Panc1 (cell line): ENCODE data around the gene CLEC16A. TPM values are rescaled to one million over a fixed set of nuclear protein-coding genes. Genes with fewer than 3 reads are reported as not detected.

Experiments used
- ATAC-seq: fragments of 200-7000 bp; cut with Tn5 transposase; 2 replicates; pipeline ENCODE4 v1.9.1; 2020; ENCODE audit warnings: mild to moderate bottlenecking, moderate library complexity
- BruUV-seq: library from RNA; stranded (reverse); fragments of 400-500 nt; replicated peaks from 2 replicates; lab custom pipeline; 2021; lab: Mats Ljungman, UMichigan
- CTCF ChIA-PET: fragments of 300-600 bp; sonication (Branson Sonifier 250); formaldehyde crosslinking; loops from one replicate; lab custom pipeline; 2022; ENCODE audit warnings: antibody characterized with exemption; lab: Charles Lee
- POLR2A ChIA-PET: fragments of 300-600 bp; sonication (Branson Sonifier 250); formaldehyde crosslinking; loops from one replicate; lab custom pipeline; 2022; ENCODE audit warnings: antibody characterized with exemption; lab: Charles Lee
- DNase-seq: peaks from one replicate; pipeline ENCODE4 v3.0.0-alpha.2; 2010; ENCODE audit warnings: low read depth, low spot score
- H3K27ac ChIP-seq: 2 replicates; pipeline ENCODE4 v1.5.1; 2011; ENCODE audit warnings: mild to moderate bottlenecking, low read length, inconsistent platforms
- H3K27me3 ChIP-seq: fragments of 200-500 bp; sonication (Bioruptor generic); 2 replicates; pipeline ENCODE4 v1.6.0; 2014; ENCODE audit warnings: low read length, inconsistent platforms; ENCODE audit not compliant: control insufficient read depth, insufficient read depth
- H3K36me3 ChIP-seq: fragments of 200-500 bp; sonication (Bioruptor generic); 2 replicates; pipeline ENCODE4 v1.5.1; 2014; ENCODE audit warnings: inconsistent platforms, mild to moderate bottlenecking, low read length, moderate library complexity; ENCODE audit not compliant: control insufficient read depth, insufficient read depth
- H3K4me1 ChIP-seq: 2 replicates; pipeline ENCODE4 v1.5.1; 2011; ENCODE audit warnings: inconsistent platforms, mild to moderate bottlenecking, low read length, moderate library complexity; ENCODE audit not compliant: control insufficient read depth, insufficient read depth
- H3K4me3 ChIP-seq, 2 experiments: 2 replicates each; pipeline ENCODE4 v1.5.1; 2011 to 2012; ENCODE audit warnings: low read depth in 2 of 2, low read length in 2 of 2, mild to moderate bottlenecking in 2 of 2, inconsistent platforms in 1 of 2, moderate library complexity in 1 of 2
- H3K9me3 ChIP-seq: fragments of 200-500 bp; sonication (Bioruptor generic); 2 replicates; pipeline ENCODE4 v1.5.1; 2014; ENCODE audit warnings: low read depth, mild to moderate bottlenecking, inconsistent platforms, low read length, moderate library complexity; ENCODE audit not compliant: control insufficient read depth, insufficient read depth
- POLR2AphosphoS5 ChIP-seq: IDR thresholded peaks from 2 replicates; pipeline ENCODE4 v1.6.1; 2012; ENCODE audit warnings: mild to moderate bottlenecking, low read depth, low read length, moderate library complexity
- SIN3A ChIP-seq: IDR thresholded peaks from 2 replicates; pipeline ENCODE4 v1.6.1; 2012; ENCODE audit warnings: low read depth, mild to moderate bottlenecking, low read length, moderate library complexity, borderline replicate concordance; ENCODE audit not compliant: insufficient read depth
- TCF7L2 ChIP-seq: IDR thresholded peaks from 2 replicates; pipeline ENCODE4 v1.6.1; 2011; ENCODE audit warnings: mild to moderate bottlenecking, low read depth, low read length, inconsistent platforms
- in situ Hi-C: cut with HindIII; loops from 2 replicates; pipeline ENCODE4 v1.10.0; 2016; ENCODE audit warnings: low sequenced_read_pairs, low pct_unique_long_range_greater_than_20kb
- intact Hi-C: fragments of 100-400 bp; cut with micrococcal nuclease; formaldehyde crosslinking; loops from one replicate; pipeline ENCODE4 v1.10.0; 2022; ENCODE audit not compliant: unreplicated experiment
- total RNA-seq: library from RNA; stranded (reverse); gene quantifications from one replicate; pipeline ENCODE4 v1.2.1, GENCODE V29; 2021; ENCODE audit not compliant: unreplicated experiment
- TF ChIP-seq, protein P1 (sequence below), 2 experiments: IDR thresholded peaks; 2 replicates each; pipeline ENCODE4 v1.6.1; 2011 to 2012; ENCODE audit warnings: low read depth in 2 of 2, control low read depth in 1 of 2, low read length in 1 of 2, mild to moderate bottlenecking in 1 of 2, moderate library complexity in 1 of 2; ENCODE audit not compliant: insufficient read depth in 1 of 2
- TF ChIP-seq, protein P2 (sequence below): fragments of 450-650 bp; IDR thresholded peaks from 2 replicates; pipeline ENCODE4 v1.5.1; 2017; ENCODE audit warnings: mild to moderate bottlenecking

CLEC16A gene
- total RNA-seq, 1 experiment from 2014 or later = 21.0 TPM

DNA sequence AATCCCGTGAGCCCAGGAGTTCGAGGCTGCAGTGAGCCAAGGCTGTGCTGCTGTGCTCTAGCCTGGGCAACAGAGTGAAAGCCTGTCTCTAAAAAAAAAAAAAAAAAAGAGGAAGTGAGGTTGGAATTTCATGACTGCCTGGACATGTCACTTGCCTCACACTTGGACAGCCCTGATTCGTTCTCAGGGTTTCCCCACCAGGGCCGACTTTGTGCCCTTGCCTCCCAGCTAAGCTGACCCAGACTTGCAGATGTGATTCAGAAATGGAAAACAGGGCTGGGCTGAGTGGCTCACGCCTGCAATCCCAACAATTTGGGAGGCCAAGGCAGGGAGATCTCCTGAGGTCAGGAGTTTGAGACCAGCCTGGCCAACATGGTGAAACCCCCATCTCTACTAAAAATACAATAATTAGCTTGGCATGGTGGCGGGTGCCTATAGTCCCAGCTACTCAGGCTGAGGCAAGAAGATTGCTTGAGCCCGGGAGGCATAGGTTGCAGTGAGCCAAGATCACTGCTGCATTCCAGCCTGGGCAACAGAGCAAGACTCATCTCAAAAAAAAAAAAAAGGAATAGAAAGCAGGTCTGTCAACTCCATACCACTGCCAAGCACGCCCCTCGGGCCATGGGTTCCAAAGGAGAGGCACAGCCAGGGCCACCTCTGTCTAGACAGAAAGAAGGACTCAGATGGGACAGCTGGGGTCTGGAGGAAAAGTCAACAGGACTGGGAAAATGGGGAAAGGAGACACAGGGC is 264.7 kb downstream of the CLEC16A start:
- no TSS peak for BruUV-seq
- ChIA-PET CTCF (interaction anchor here (0.6 kb wide), 1 partner anchor 50 kb away, joined by 6 read pairs; no protein-coding TSS in a partner anchor), POLR2A (no interaction called here)
- H3K36me3 ChIP-seq = no peaks in the 10 kb centered on the region
- H3K27ac ChIP-seq = no peak overlapping the region
- no peak overlapping the region for H3K4me3 ChIP-seq
- TF ChIP-seq SIN3A (no peak), POLR2AphosphoS5 (no peak), TCF7L2 (no peak)
- TF ChIP-seq, protein P1, sequence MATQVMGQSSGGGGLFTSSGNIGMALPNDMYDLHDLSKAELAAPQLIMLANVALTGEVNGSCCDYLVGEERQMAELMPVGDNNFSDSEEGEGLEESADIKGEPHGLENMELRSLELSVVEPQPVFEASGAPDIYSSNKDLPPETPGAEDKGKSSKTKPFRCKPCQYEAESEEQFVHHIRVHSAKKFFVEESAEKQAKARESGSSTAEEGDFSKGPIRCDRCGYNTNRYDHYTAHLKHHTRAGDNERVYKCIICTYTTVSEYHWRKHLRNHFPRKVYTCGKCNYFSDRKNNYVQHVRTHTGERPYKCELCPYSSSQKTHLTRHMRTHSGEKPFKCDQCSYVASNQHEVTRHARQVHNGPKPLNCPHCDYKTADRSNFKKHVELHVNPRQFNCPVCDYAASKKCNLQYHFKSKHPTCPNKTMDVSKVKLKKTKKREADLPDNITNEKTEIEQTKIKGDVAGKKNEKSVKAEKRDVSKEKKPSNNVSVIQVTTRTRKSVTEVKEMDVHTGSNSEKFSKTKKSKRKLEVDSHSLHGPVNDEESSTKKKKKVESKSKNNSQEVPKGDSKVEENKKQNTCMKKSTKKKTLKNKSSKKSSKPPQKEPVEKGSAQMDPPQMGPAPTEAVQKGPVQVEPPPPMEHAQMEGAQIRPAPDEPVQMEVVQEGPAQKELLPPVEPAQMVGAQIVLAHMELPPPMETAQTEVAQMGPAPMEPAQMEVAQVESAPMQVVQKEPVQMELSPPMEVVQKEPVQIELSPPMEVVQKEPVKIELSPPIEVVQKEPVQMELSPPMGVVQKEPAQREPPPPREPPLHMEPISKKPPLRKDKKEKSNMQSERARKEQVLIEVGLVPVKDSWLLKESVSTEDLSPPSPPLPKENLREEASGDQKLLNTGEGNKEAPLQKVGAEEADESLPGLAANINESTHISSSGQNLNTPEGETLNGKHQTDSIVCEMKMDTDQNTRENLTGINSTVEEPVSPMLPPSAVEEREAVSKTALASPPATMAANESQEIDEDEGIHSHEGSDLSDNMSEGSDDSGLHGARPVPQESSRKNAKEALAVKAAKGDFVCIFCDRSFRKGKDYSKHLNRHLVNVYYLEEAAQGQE (IDR thresholded peaks at IDR 0.05; ENCODE audit: insufficient read depth in 1 of 2, low read depth in 2 of 2, low read length in 1 of 2) = no peak
- TF ChIP-seq, protein P2, sequence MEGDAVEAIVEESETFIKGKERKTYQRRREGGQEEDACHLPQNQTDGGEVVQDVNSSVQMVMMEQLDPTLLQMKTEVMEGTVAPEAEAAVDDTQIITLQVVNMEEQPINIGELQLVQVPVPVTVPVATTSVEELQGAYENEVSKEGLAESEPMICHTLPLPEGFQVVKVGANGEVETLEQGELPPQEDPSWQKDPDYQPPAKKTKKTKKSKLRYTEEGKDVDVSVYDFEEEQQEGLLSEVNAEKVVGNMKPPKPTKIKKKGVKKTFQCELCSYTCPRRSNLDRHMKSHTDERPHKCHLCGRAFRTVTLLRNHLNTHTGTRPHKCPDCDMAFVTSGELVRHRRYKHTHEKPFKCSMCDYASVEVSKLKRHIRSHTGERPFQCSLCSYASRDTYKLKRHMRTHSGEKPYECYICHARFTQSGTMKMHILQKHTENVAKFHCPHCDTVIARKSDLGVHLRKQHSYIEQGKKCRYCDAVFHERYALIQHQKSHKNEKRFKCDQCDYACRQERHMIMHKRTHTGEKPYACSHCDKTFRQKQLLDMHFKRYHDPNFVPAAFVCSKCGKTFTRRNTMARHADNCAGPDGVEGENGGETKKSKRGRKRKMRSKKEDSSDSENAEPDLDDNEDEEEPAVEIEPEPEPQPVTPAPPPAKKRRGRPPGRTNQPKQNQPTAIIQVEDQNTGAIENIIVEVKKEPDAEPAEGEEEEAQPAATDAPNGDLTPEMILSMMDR = no peak
- ATAC-seq = no peak
- no peaks in the 10 kb centered on the region for H3K4me1 ChIP-seq
- DNase-seq = no peak
- intact Hi-C loops = no loop called here
- peaks cover 7% of the 10 kb centered on the region; the same call in 1 of the 2 replicates for H3K9me3 ChIP-seq
- H3K27me3 ChIP-seq = no peaks in the 10 kb centered on the region
- in situ Hi-C loops = no loop called here

DNA sequence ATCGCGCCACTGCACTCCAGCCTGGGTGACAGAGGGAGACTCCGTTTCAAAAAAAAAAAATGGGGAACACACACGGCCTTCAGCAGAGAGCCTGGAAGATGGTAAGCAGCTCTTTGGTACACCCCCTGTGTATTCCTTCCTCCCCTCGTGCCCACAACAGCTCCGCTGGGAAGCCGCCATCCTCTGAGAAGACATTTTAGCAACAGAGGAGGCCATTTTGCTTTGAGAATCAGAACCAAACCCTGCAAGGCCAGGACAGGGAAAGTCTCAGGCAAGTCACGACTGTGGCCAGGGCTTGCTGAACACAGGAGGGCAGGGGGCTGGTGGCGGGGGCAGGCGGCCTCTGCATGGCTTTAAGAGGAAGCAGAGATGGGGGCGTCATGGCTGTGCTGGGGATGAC is 265.9 kb downstream of the CLEC16A start:
- CTCF ChIA-PET = no interaction called here
- DNase-seq (no peak), ATAC-seq (no peak)
- POLR2A ChIA-PET = no interaction called here
- Histone ChIP-seq H3K27me3 (no peaks in the 10 kb centered on the region), H3K4me3 (no peak overlapping the region), H3K27ac (no peak overlapping the region), H3K36me3 (no peaks in the 10 kb centered on the region), H3K4me1 (no peaks in the 10 kb centered on the region), H3K9me3 (peaks cover 7% of the 10 kb centered on the region; the same call in 1 of the 2 replicates)
- intact Hi-C loops (no loop called here), in situ Hi-C loops (no loop called here)
- TF ChIP-seq, protein P1 (IDR thresholded peaks at IDR 0.05; ENCODE audit: insufficient read depth in 1 of 2, low read depth in 2 of 2, low read length in 1 of 2) = no peak
- no peak for TF ChIP-seq POLR2AphosphoS5
- TF ChIP-seq SIN3A = no peak
- no peak for TF ChIP-seq TCF7L2
- TF ChIP-seq, protein P2 = no peak
- BruUV-seq = no TSS peak
